Psoas muscle (tissue), 8 donors: ENCODE measurements around the gene EIF1. TPM values are rescaled to one million over a fixed set of nuclear protein-coding genes. Genes with fewer than 3 reads are reported as not detected.

Experiments
- ATAC-seq, 4 donors: fragments of 200-7000 bp; cut with Tn5 transposase; one replicate each; pipeline ENCODE4 v1.9.1; 2020; ENCODE audit warnings: moderate library complexity in 3 of 4, mild to moderate bottlenecking in 2 of 4
- DNase-seq, 2 donors: peaks; one replicate each; pipeline ENCODE4 v3.0.0-alpha.2; 2020
- H3K27ac ChIP-seq: fragments of 200-600 bp; one replicate; pipeline ENCODE4 v1.8.0; 2022
- H3K27me3 ChIP-seq, 3 donors: fragments of 200-600 bp in 1 of 3; one replicate each; pipeline versions ENCODE4 v1.6.1 to v1.8.0; 2013 to 2022; ENCODE audit warnings: low read length in 2 of 3, mild to moderate bottlenecking in 2 of 3, moderate library complexity in 1 of 3; ENCODE audit not compliant: insufficient read depth in 3 of 3
- H3K36me3 ChIP-seq, 2 donors: fragments of 200-600 bp in 1 of 2; one replicate each; pipeline versions ENCODE4 v1.6.1 to v1.8.0; 2013 to 2022; ENCODE audit warnings: low read depth in 1 of 2, mild to moderate bottlenecking in 1 of 2, moderate library complexity in 1 of 2; ENCODE audit not compliant: insufficient read depth in 1 of 2
- H3K4me1 ChIP-seq: fragments of 200-600 bp; one replicate; pipeline ENCODE4 v1.8.0; 2022
- H3K4me3 ChIP-seq: fragments of 200-600 bp; one replicate; pipeline ENCODE4 v1.8.0; 2022; ENCODE audit warnings: mild to moderate bottlenecking
- H3K9me3 ChIP-seq: fragments of 200-600 bp; one replicate; pipeline ENCODE4 v1.8.0; 2022
- WGBS, 3 donors: extraction: QIAGEN DNeasy Blood & Tissue Kit; methylation state at CpG; one replicate each; pipeline versions ENCODE4 v1.1.6 to v1.1.7; 2013; 5-methylcytosine and 5-hydroxymethylcytosine counted together
- intact Hi-C, 2 donors: fragments of 100-400 bp; cut with DNase I; formaldehyde crosslinking; loops; one replicate each; pipeline versions ENCODE4 v1.11.0 to v1.14.2; 2022
- polyA plus RNA-seq, 3 donors: library from polyadenylated mRNA; stranded (reverse); fragments of 200-250 nt; gene quantifications; one replicate each; pipeline ENCODE4 v1.2.3, GENCODE V29; 2013
- total RNA-seq, 4 donors: library from RNA; stranded (reverse); fragmentation: NEBNext Ultra II Directional in 2 of 4; extraction: Animal tissue kit (Norgen Biotek cat#: 25700) in 2 of 4; gene quantifications; one replicate each; pipeline versions ENCODE4 v1.2.1 to v1.2.4, GENCODE V29; 2021 to 2023
- TF ChIP-seq, protein P1 (sequence below): fragments of 200-600 bp; IDR thresholded peaks from one replicate; pipeline ENCODE4 v1.8.0; 2022; ENCODE audit warnings: antibody characterized with exemption
- donor health status: healthy with polysubstance abuse.
- donor health status: DM: no; HTN: no; CAD: no; lungs with moderate emphysema.
- donor health status: Bipolar disorder and iron deficiency.
- donor health status: healthy.
- donor health status: DM: yes; HTN: yes; CAD: no.
- donor health status: DM: no; HTN: no; CAD: no.
- donor health status: DM: no; HTN: no; CAD: no.
- donor health status: DM: yes; HTN: yes; CAD: no.

Gene EIF1
- total and polyA plus RNA-seq, 7 donors = 1,399 to 2,724 (median 1,788) TPM

DNA sequence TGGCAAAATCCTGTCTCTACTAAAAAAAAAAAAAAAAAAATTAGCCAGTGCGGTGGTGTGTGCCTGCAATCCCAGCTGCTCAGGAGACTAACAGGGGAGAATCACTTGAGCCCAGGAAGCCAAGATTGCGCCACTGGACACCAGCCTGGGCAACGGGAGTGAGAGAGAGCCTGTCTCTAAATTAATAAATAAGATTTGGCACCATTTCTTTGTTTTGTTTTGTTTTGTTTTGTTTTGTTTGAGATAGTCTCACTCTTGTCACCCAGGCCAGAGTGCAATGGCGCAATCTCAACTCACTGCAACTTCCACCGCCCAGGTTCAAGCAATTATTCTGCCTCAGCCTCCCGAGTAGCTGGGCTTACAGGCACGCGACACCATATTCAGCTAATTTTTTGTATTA lies 14.0 kb downstream of the EIF1 start:
- Histone ChIP-seq H3K27ac (no peak overlapping the region), H3K4me1 (peaks cover 3% of the 10 kb centered on the region), H3K27me3 (no peaks in the 10 kb centered on the region), H3K4me3 (no peak overlapping the region), H3K9me3 (no peaks in the 10 kb centered on the region), H3K36me3 (no peaks in the 10 kb centered on the region)
- no peak for DNase-seq
- intact Hi-C loops = no loop called here
- TF ChIP-seq, protein P1, sequence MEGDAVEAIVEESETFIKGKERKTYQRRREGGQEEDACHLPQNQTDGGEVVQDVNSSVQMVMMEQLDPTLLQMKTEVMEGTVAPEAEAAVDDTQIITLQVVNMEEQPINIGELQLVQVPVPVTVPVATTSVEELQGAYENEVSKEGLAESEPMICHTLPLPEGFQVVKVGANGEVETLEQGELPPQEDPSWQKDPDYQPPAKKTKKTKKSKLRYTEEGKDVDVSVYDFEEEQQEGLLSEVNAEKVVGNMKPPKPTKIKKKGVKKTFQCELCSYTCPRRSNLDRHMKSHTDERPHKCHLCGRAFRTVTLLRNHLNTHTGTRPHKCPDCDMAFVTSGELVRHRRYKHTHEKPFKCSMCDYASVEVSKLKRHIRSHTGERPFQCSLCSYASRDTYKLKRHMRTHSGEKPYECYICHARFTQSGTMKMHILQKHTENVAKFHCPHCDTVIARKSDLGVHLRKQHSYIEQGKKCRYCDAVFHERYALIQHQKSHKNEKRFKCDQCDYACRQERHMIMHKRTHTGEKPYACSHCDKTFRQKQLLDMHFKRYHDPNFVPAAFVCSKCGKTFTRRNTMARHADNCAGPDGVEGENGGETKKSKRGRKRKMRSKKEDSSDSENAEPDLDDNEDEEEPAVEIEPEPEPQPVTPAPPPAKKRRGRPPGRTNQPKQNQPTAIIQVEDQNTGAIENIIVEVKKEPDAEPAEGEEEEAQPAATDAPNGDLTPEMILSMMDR = no peak
- WGBS, 3 donors = 72 to 85% (median 73%) methylated on average over 8 of the region's 8 CpGs
- ATAC-seq = no peak

DNA sequence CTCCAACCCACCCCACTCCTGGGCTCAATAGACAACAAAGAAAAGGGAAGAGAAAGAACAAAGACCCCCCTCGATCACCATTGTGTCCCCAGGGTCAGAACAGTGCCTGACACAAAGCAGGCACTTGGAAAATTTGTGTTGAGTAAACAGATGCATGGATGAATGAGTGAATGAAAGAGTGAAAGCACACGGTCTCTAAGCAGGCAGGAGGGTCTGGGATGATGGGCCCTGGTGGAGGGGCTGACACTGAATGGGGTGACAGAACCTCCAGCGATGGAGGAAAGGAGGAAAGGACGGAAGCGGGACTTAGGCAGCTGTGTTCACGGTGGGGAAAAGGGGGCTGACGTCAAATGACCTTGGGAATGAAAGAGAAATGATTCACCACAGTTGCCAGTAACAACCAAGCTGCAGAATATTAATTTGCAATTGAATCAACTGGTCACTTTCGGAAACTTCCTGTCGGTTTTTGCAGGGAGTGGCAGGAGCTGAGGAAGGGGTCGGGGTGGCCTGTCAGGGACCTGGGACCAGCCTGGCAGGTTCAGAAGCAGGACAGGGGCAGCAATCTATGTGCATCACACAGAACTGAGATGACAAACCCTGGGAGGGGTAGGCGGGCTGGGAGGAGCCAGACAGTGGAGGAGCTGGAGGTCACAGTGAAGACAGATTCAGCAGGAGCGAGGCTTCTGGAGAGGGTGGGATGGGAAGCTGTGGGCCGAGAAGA lies 16.7 kb downstream of the EIF1 start:
- TF ChIP-seq, protein P1 = no peak
- 64 to 67% (median 65%) methylated on average over 13 of the region's 13 CpGs for WGBS, 3 donors
- no peak for DNase-seq
- H3K27me3 ChIP-seq = no peaks in the 10 kb centered on the region
- no peaks in the 10 kb centered on the region for H3K36me3 ChIP-seq
- no peaks in the 10 kb centered on the region for H3K4me1 ChIP-seq
- no peaks in the 10 kb centered on the region for H3K9me3 ChIP-seq
- peak in 2 of 4 donors; percentile 15 to 19 for ATAC-seq
- intact Hi-C loops = no loop called here
- H3K27ac ChIP-seq = no peak overlapping the region
- no peak overlapping the region for H3K4me3 ChIP-seq

DNA sequence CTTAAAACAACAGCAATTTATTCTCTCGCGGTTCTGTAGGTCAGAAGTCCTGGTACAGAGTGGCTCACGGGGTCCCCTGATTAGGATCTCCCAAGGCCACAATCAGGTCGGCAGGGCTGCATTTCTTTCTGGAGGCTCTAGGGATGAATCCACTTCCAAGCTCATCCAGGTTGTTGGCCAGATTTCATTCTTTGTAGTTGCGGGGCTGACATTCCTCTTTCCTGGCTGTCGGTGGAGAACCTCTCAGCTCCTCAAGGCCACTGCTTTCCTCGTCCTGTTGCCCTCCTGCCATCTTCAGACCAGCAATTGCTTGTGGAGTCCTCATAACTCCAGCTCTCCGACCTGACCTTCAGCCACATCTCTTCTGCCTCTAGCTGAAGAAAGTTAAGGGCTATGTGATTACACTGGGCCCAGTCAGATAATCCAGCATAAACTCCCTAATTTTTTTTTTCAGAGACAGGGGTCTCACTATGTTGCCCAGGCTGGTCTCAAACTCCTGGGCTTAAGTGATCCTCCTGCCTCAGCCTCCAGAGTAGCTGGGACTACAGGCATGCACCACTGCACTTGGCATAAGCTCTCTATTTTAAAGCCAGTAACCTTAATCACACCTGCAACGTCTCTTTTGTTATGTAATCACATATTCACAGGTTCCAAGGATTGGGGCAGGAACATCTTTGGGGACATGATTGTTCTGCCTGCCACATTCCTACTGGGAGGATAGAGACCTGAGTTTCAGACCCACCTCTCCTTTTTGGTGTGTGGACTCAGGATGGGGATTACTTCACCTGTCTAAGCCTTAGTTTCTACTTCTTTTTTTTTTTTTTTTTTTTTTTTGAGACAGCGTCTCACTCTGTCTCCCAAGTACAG lies 19.4 kb downstream of the EIF1 start:
- Histone ChIP-seq H3K36me3 (no peaks in the 10 kb centered on the region), H3K27ac (no peak overlapping the region), H3K4me1 (no peaks in the 10 kb centered on the region), H3K27me3 (no peaks in the 10 kb centered on the region), H3K4me3 (no peak overlapping the region), H3K9me3 (no peaks in the 10 kb centered on the region)
- ATAC-seq (no peak), DNase-seq (no peak)
- intact Hi-C loops = no loop called here
- WGBS, 3 donors = 69 to 77% (median 75%) methylated on average over 10 of the region's 10 CpGs
- TF ChIP-seq, protein P1 = no peak

DNA sequence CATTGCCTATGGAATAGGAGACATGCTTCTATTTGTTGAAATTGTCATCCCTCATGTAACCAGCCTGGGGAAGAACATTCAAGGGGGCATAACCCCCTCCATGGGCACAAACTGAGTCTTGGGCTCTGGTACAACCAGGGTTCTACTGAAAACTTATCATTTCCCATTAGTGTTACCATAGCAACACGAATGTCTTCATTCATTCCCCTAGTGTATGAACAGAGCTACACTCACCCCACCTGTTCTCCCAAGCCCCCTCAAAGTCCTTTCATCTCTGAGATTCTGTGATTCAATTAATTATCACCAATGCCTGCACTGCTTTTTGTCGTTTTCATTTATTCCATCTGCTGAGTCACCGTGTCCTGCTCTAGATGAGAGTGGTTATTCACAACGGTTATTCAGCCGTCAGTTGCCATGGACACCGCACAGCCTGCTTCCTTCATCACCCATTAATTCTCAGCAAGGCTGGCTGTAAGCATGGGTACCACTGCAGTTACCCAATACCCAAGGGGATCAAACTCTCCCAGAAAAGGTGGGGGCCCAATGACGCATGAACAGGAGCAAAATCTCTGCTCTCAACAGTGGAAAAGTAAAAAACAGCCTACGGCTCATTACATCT lies 21.9 kb downstream of the EIF1 start:
- DNase-seq = no peak
- TF ChIP-seq, protein P1 = no peak
- no peaks in the 10 kb centered on the region for H3K27me3 ChIP-seq
- H3K36me3 ChIP-seq = no peaks in the 10 kb centered on the region
- H3K27ac ChIP-seq = no peak overlapping the region
- WGBS, 3 donors = 54 to 56% (median 55%) methylated on average over 8 of the region's 8 CpGs
- no peak for ATAC-seq
- intact Hi-C loops = no loop called here
- H3K9me3 ChIP-seq = no peaks in the 10 kb centered on the region
- no peak overlapping the region for H3K4me3 ChIP-seq
- no peaks in the 10 kb centered on the region for H3K4me1 ChIP-seq
